Activated CD8-positive, alpha-beta T cell treated with anti-CD3 and anti-CD28 coated beads for 36 hours (primary cell): ENCODE results near the gene DDX24. TPM values are rescaled to one million over a fixed set of nuclear protein-coding genes. Genes with fewer than 3 reads are reported as not detected.
A peak's percentile ranks its signal among the peaks of the same experiment; 100 is the strongest.

Experiments
- ATAC-seq: fragments of 200-7000 bp; cut with Tn5 transposase; one replicate; pipeline ENCODE4 v1.10.0; 2021; ENCODE audit warnings: mild to moderate bottlenecking, moderate library complexity
- CTCF ChIA-PET: fragments of 350-600 bp; sonication (Branson Sonifier 250); formaldehyde crosslinking; loops from one replicate; lab custom pipeline; 2021; ENCODE audit warnings: antibody characterized with exemption; lab: Charles Lee
- POLR2A ChIA-PET: fragments of 350-600 bp; sonication (Branson Sonifier 250); formaldehyde crosslinking; loops from one replicate; lab custom pipeline; 2021; ENCODE audit warnings: antibody characterized with exemption; lab: Charles Lee
- DNase-seq: peaks from one replicate; pipeline ENCODE4 v3.0.0-alpha.2; 2020
- H3K27ac Mint-ChIP-seq: one replicate; pipeline ENCODE4 v1.8.0; 2021; ENCODE audit warnings: mild to moderate bottlenecking, mixed read lengths
- H3K27me3 Mint-ChIP-seq: one replicate; pipeline ENCODE4 v1.8.0; 2021; ENCODE audit warnings: mixed read lengths
- H3K36me3 Mint-ChIP-seq: one replicate; pipeline ENCODE4 v1.8.0; 2021; ENCODE audit warnings: low read depth, mixed read lengths
- H3K4me1 Mint-ChIP-seq: one replicate; pipeline ENCODE4 v1.8.0; 2021; ENCODE audit warnings: low read depth, mixed read lengths
- H3K4me3 Mint-ChIP-seq: one replicate; pipeline ENCODE4 v1.8.0; 2021; ENCODE audit warnings: mild to moderate bottlenecking, moderate library complexity, mixed read lengths
- H3K9me3 Mint-ChIP-seq: one replicate; pipeline ENCODE4 v1.8.0; 2021; ENCODE audit warnings: mixed read lengths
- CTCF ChIP-seq: fragments of 200-600 bp; IDR thresholded peaks from one replicate; pipeline ENCODE4 v1.8.0; 2022; ENCODE audit warnings: antibody characterized with exemption, mild to moderate bottlenecking
- intact Hi-C: fragments of 100-400 bp; cut with micrococcal nuclease; formaldehyde crosslinking; loops from one replicate; pipeline ENCODE4 v1.10.0; 2022
- total RNA-seq, 2 experiments: library from RNA; stranded (reverse); gene quantifications; one replicate each; pipeline ENCODE4 v1.2.3, GENCODE V29; 2021

Gene DDX24
- total RNA-seq, 2 experiments from 2014 or later, result 272 to 275 TPM

GRCh38 chr14:94088516-94088915 is 7.5 kb upstream of the DDX24 start:
- Mint-ChIP-seq H3K27ac (no peak overlapping the region), H3K36me3 (no peaks in the 10 kb centered on the region), H3K9me3 (peaks cover 1% of the 10 kb centered on the region), H3K4me3 (no peak overlapping the region), H3K27me3 (no peaks in the 10 kb centered on the region), H3K4me1 (no peaks in the 10 kb centered on the region)
- POLR2A ChIA-PET, result no interaction called here
- no peak for DNase-seq
- no peak for ATAC-seq
- no peak for TF ChIP-seq CTCF
- intact Hi-C loops, result no loop called here
- CTCF ChIA-PET, result interaction anchor here (1.0 to 1.5 kb wide), 2 partner anchors 27 to 48 kb away, joined by 4 read pairs; no protein-coding TSS in a partner anchor

GRCh38 chr14:94087891-94088290 is 6.9 kb upstream of the DDX24 start:
- Mint-ChIP-seq H3K4me1 (peaks cover 1% of the 10 kb centered on the region), H3K27me3 (no peaks in the 10 kb centered on the region), H3K27ac (no peak overlapping the region), H3K36me3 (no peaks in the 10 kb centered on the region), H3K4me3 (no peak overlapping the region), H3K9me3 (peaks cover 1% of the 10 kb centered on the region)
- intact Hi-C loops, result no loop called here
- ATAC-seq (no peak), DNase-seq (no peak)
- no peak for TF ChIP-seq CTCF
- ChIA-PET CTCF (interaction anchor here (1.0 to 1.5 kb wide), 2 partner anchors 27 to 49 kb away, joined by 4 read pairs; no protein-coding TSS in a partner anchor), POLR2A (interaction anchor here (0.9 kb wide), 1 partner anchor 85 kb away, joined by 3 read pairs; no protein-coding TSS in a partner anchor)

GRCh38 chr14:94081386-94081820 is 401 bp upstream of the DDX24 start:
- Mint-ChIP-seq H3K4me1 (peaks cover 40% of the 10 kb centered on the region), H3K4me3 (peak overlapping the region; percentile 98), H3K9me3 (peaks cover 1% of the 10 kb centered on the region), H3K27ac (peak overlapping the region; percentile 99), H3K27me3 (no peaks in the 10 kb centered on the region), H3K36me3 (peaks cover 38% of the 10 kb centered on the region)
- CTCF ChIA-PET, result interaction anchor here (1.2 to 4.8 kb wide), 9 partner anchors 10 to 144 kb away, joined by 3 to 29 read pairs (median 17); no protein-coding TSS in a partner anchor
- intact Hi-C loops, result loop anchor here (2.0 kb wide), 1 partner anchor 25 kb away; no protein-coding TSS in a partner anchor
- TF ChIP-seq CTCF, result no peak
- ATAC-seq, result peak; percentile 34
- POLR2A ChIA-PET, result interaction anchor here (0.7 to 4.5 kb wide), 11 partner anchors 9 to 121 kb away, joined by 3 to 34 read pairs (median 5); partner anchors contain the start of genes IFI27L2 and OTUB2
- peak; percentile 20 for DNase-seq

GRCh38 chr14:94079891-94080620 is 946 bp downstream of the DDX24 start:
- Mint-ChIP-seq H3K4me3 (peak overlapping the region; percentile 98), H3K36me3 (peaks cover 51% of the 10 kb centered on the region), H3K27ac (peak overlapping the region; percentile 99), H3K9me3 (peaks cover 7% of the 10 kb centered on the region), H3K27me3 (no peaks in the 10 kb centered on the region), H3K4me1 (peaks cover 50% of the 10 kb centered on the region)
- ChIA-PET CTCF (interaction anchor here (1.0 to 4.8 kb wide), 8 partner anchors 10 to 139 kb away, joined by 3 to 29 read pairs (median 18); no protein-coding TSS in a partner anchor), POLR2A (interaction anchor here (0.6 to 4.5 kb wide), 10 partner anchors 11 to 120 kb away, joined by 3 to 34 read pairs (median 4); partner anchors contain the start of genes IFI27L2 and OTUB2)
- TF ChIP-seq CTCF, result no peak
- peak; percentile 15 for DNase-seq
- no peak for ATAC-seq
- intact Hi-C loops, result loop anchor here (2.0 kb wide), 1 partner anchor 23 kb away; no protein-coding TSS in a partner anchor
